ENCODE measurements around the gene SEC31B. TPM values are rescaled to one million over a fixed set of nuclear protein-coding genes. Genes with fewer than 3 reads are reported as not detected.

Gene SEC31B
- total and polyA plus RNA-seq, 9 of the 15 experiments (the other 6 are each of a cell fraction or from before 2014, with no cell fraction given) = 0.91 to 7.0 (median 2.4) TPM

DNA sequence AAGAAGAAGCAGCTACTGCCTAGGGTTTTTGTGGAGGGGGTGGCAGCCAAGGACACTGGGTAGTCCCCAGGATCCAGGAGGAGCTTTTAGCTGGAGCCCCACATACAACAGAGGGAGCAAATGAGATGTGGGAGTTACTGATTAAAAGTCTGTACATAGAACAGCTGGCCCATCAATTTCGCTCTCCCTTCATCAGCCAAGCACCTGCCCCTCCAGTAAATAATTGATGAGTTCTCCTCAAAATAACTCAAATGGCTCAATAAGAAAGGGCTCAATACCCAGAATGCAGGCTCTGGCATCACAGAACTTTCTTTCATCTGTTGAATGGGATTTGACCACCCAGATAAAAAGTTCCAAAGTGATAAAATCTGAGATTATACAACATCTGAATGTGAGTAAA, 72.0 kb downstream of the SEC31B start:
- TF ChIP-seq FOXA3 (CRISPR knock-in tag; conservative IDR thresholded peaks at IDR 0.05 in 1 of 2, IDR thresholded peaks at IDR 0.05 in 1 of 2) (no peak), ZNF584 (CRISPR knock-in tag; IDR thresholded peaks at IDR 0.05; ENCODE audit: low read depth) (no peak), CBX1 (IDR thresholded peaks at IDR 0.05; ENCODE audit: low read depth) (no peak), EP400 (IDR thresholded peaks at IDR 0.05) (no peak), COPS2 (conservative IDR thresholded peaks at IDR 0.05) (no peak), NONO (IDR thresholded peaks at IDR 0.05; ENCODE audit: low read depth in 2 of 2, low read length in 1 of 2) (no peak), NR4A1 (CRISPR knock-in tag; IDR thresholded peaks at IDR 0.05) (no peak), NR4A1 (tag; IDR thresholded peaks at IDR 0.05) (no peak)
- TF ChIP-seq, protein P1, sequence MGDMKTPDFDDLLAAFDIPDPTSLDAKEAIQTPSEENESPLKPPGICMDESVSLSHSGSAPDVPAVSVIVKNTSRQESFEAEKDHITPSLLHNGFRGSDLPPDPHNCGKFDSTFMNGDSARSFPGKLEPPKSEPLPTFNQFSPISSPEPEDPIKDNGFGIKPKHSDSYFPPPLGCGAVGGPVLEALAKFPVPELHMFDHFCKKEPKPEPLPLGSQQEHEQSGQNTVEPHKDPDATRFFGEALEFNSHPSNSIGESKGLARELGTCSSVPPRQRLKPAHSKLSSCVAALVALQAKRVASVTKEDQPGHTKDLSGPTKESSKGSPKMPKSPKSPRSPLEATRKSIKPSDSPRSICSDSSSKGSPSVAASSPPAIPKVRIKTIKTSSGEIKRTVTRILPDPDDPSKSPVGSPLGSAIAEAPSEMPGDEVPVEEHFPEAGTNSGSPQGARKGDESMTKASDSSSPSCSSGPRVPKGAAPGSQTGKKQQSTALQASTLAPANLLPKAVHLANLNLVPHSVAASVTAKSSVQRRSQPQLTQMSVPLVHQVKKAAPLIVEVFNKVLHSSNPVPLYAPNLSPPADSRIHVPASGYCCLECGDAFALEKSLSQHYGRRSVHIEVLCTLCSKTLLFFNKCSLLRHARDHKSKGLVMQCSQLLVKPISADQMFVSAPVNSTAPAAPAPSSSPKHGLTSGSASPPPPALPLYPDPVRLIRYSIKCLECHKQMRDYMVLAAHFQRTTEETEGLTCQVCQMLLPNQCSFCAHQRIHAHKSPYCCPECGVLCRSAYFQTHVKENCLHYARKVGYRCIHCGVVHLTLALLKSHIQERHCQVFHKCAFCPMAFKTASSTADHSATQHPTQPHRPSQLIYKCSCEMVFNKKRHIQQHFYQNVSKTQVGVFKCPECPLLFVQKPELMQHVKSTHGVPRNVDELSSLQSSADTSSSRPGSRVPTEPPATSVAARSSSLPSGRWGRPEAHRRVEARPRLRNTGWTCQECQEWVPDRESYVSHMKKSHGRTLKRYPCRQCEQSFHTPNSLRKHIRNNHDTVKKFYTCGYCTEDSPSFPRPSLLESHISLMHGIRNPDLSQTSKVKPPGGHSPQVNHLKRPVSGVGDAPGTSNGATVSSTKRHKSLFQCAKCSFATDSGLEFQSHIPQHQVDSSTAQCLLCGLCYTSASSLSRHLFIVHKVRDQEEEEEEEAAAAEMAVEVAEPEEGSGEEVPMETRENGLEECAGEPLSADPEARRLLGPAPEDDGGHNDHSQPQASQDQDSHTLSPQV (IDR thresholded peaks at IDR 0.05) = no peak
- Histone ChIP-seq H2AFZ (ENCODE audit: low read depth, low read length) (no peak overlapping the region), H3K9me3 (replicated peaks; ENCODE audit: control insufficient read depth, insufficient read depth, low read depth, low read length) (no peaks in the 10 kb centered on the region), H3K9me1 (ENCODE audit: control insufficient read depth, insufficient read depth, low read length) (no peaks in the 10 kb centered on the region), H3K79me2 (ENCODE audit: control insufficient read depth, insufficient read depth, low read length) (no peaks in the 10 kb centered on the region), H3K9ac (ENCODE audit: insufficient read depth in 1 of 2, low read depth in 2 of 2, low read length in 2 of 2) (no peak overlapping the region), H3K4me1 (replicated peaks in 1 of 2; ENCODE audit: control insufficient read depth in 2 of 2, insufficient read depth in 2 of 2, low read length in 2 of 2) (no peaks in the 10 kb centered on the region), H4K20me1 (replicated peaks; ENCODE audit: control insufficient read depth, insufficient read depth, low read length) (no peaks in the 10 kb centered on the region), H3K4me3 (no peak overlapping the region), H3K27me3 (ENCODE audit: control insufficient read depth in 2 of 2, insufficient read depth in 2 of 2, low read length in 2 of 2) (no peaks in the 10 kb centered on the region), H3K4me2 (ENCODE audit: insufficient read depth, low read length) (no peak overlapping the region), H3K36me3 (ENCODE audit: control insufficient read depth, insufficient read depth, low read length) (no peaks in the 10 kb centered on the region), H3K27ac (ENCODE audit: extremely low read depth, low read depth, low read length) (no peak overlapping the region)
- ChIA-PET POLR2A (interaction anchor here (0.9 kb wide), 1 partner anchor 17 kb away, joined by 3 read pairs; no protein-coding TSS in a partner anchor), CTCF (ENCODE audit: low intra/inter-chr PET ratio) (no interaction called here)
- FAIRE-seq (no peak), DNase-seq (ENCODE audit: extremely low read depth in 1 of 4, low spot score in 3 of 4) (no peak), ATAC-seq (no peak)
- 0% methylated on average over 1 of the region's 1 CpG for WGBS (ENCODE audit: insufficient coverage, low coverage, missing lambda C conversion rate)
- BruUV-seq (replicated peaks) = no TSS peak
- intact Hi-C loops (cut with micrococcal nuclease) (no loop called here), in situ Hi-C loops (cut with MboI) (no loop called here)
